ENCODE results near the gene CSAG1.
"Not testable (repeated sequence)": the region's sequence is repeated elsewhere in the genome, so short reads cannot be mapped to it uniquely, and the experiment has no call there.

GRCh38 chrX:152697952-152698931 is 35.3 kb downstream of the CSAG1 start, which contains the start of gene MAGEA3:
- not testable (repeated sequence) for TF ChIP-seq TAF1 (IDR thresholded peaks at IDR 0.05; ENCODE audit: low read depth); NFIC (IDR thresholded peaks at IDR 0.05)

Data from Ishikawa (cell line).